Activated CD8-positive, alpha-beta T cell treated with anti-CD3 and anti-CD28 coated beads for 36 hours (primary cell): ENCODE measurements around the gene TMEM72. TPM values are rescaled to one million over a fixed set of nuclear protein-coding genes. Genes with fewer than 3 reads are reported as not detected.

Experiments used
- ATAC-seq: fragments of 200-7000 bp; cut with Tn5 transposase; one replicate; pipeline ENCODE4 v1.10.0; 2021; ENCODE audit warnings: mild to moderate bottlenecking, moderate library complexity
- CTCF ChIA-PET: fragments of 350-600 bp; sonication (Branson Sonifier 250); formaldehyde crosslinking; loops from one replicate; lab custom pipeline; 2021; ENCODE audit warnings: antibody characterized with exemption; lab: Charles Lee
- POLR2A ChIA-PET: fragments of 350-600 bp; sonication (Branson Sonifier 250); formaldehyde crosslinking; loops from one replicate; lab custom pipeline; 2021; ENCODE audit warnings: antibody characterized with exemption; lab: Charles Lee
- DNase-seq: peaks from one replicate; pipeline ENCODE4 v3.0.0-alpha.2; 2020
- H3K27ac Mint-ChIP-seq: one replicate; pipeline ENCODE4 v1.8.0; 2021; ENCODE audit warnings: mild to moderate bottlenecking, mixed read lengths
- H3K27me3 Mint-ChIP-seq: one replicate; pipeline ENCODE4 v1.8.0; 2021; ENCODE audit warnings: mixed read lengths
- H3K36me3 Mint-ChIP-seq: one replicate; pipeline ENCODE4 v1.8.0; 2021; ENCODE audit warnings: low read depth, mixed read lengths
- H3K4me1 Mint-ChIP-seq: one replicate; pipeline ENCODE4 v1.8.0; 2021; ENCODE audit warnings: low read depth, mixed read lengths
- H3K4me3 Mint-ChIP-seq: one replicate; pipeline ENCODE4 v1.8.0; 2021; ENCODE audit warnings: mild to moderate bottlenecking, moderate library complexity, mixed read lengths
- H3K9me3 Mint-ChIP-seq: one replicate; pipeline ENCODE4 v1.8.0; 2021; ENCODE audit warnings: mixed read lengths
- CTCF ChIP-seq: fragments of 200-600 bp; IDR thresholded peaks from one replicate; pipeline ENCODE4 v1.8.0; 2022; ENCODE audit warnings: antibody characterized with exemption, mild to moderate bottlenecking
- intact Hi-C: fragments of 100-400 bp; cut with micrococcal nuclease; formaldehyde crosslinking; loops from one replicate; pipeline ENCODE4 v1.10.0; 2022
- total RNA-seq, 2 experiments: library from RNA; stranded (reverse); gene quantifications; one replicate each; pipeline ENCODE4 v1.2.3, GENCODE V29; 2021

TMEM72 gene
- total RNA-seq, 2 experiments from 2014 or later, result not detected

- Mint-ChIP-seq H3K9me3 (no peaks in the 10 kb centered on the region), H3K27ac (no peak overlapping the region), H3K4me1 (peaks cover 3% of the 10 kb centered on the region), H3K36me3 (no peaks in the 10 kb centered on the region), H3K4me3 (no peak overlapping the region), H3K27me3 (no peaks in the 10 kb centered on the region)
- intact Hi-C loops, result no loop called here
- DNase-seq (no peak), ATAC-seq (no peak)
- POLR2A ChIA-PET, result no interaction called here
- TF ChIP-seq CTCF, result no peak
- CTCF ChIA-PET, result interaction anchor here (1.1 to 1.7 kb wide), 2 partner anchors 25 to 44 kb away, joined by 3 to 4 read pairs; no protein-coding TSS in a partner anchor
These were observed 2.9 kb upstream of the TMEM72 start for GRCh38 chr10:44908066-44908749.

- TF ChIP-seq CTCF, result no peak
- intact Hi-C loops, result no loop called here
- Mint-ChIP-seq H3K27me3 (no peaks in the 10 kb centered on the region), H3K4me3 (no peak overlapping the region), H3K4me1 (peaks cover 11% of the 10 kb centered on the region), H3K27ac (no peak overlapping the region), H3K9me3 (no peaks in the 10 kb centered on the region), H3K36me3 (no peaks in the 10 kb centered on the region)
- CTCF ChIA-PET, result interaction anchor here (1.7 kb wide), 1 partner anchor 45 kb away, joined by 4 read pairs; no protein-coding TSS in a partner anchor
- DNase-seq, result no peak
- POLR2A ChIA-PET, result no interaction called here
- ATAC-seq, result no peak
These were observed 2.1 kb upstream of the TMEM72 start for GRCh38 chr10:44908936-44909630.

- TF ChIP-seq CTCF, result no peak
- peaks cover 12% of the 10 kb centered on the region for H3K4me1 Mint-ChIP-seq
- H3K36me3 Mint-ChIP-seq, result no peaks in the 10 kb centered on the region
- H3K27me3 Mint-ChIP-seq, result no peaks in the 10 kb centered on the region
- ChIA-PET POLR2A (no interaction called here), CTCF (interaction anchor here (1.5 kb wide), 1 partner anchor 23 kb away, joined by 3 read pairs; no protein-coding TSS in a partner anchor)
- no peaks in the 10 kb centered on the region for H3K9me3 Mint-ChIP-seq
- no peak overlapping the region for H3K27ac Mint-ChIP-seq
- no peak overlapping the region for H3K4me3 Mint-ChIP-seq
- intact Hi-C loops, result no loop called here
- DNase-seq (no peak), ATAC-seq (no peak)
These were observed 1.2 kb upstream of the TMEM72 start for GRCh38 chr10:44909910-44910309.

GRCh38 chr10:44910602-44911001 is 535 bp upstream of the TMEM72 start:
- Mint-ChIP-seq H3K9me3 (no peaks in the 10 kb centered on the region), H3K4me3 (no peak overlapping the region), H3K36me3 (no peaks in the 10 kb centered on the region), H3K27ac (no peak overlapping the region), H3K27me3 (no peaks in the 10 kb centered on the region), H3K4me1 (peaks cover 12% of the 10 kb centered on the region)
- CTCF ChIA-PET, result interaction anchor here (1.5 kb wide), 1 partner anchor 22 kb away, joined by 3 read pairs; no protein-coding TSS in a partner anchor
- TF ChIP-seq CTCF, result no peak
- intact Hi-C loops, result no loop called here
- no peak for DNase-seq
- POLR2A ChIA-PET, result no interaction called here
- no peak for ATAC-seq

- ChIA-PET POLR2A (no interaction called here), CTCF (no interaction called here)
- DNase-seq (no peak), ATAC-seq (no peak)
- Mint-ChIP-seq H3K4me3 (no peak overlapping the region), H3K27ac (no peak overlapping the region), H3K36me3 (no peaks in the 10 kb centered on the region), H3K4me1 (peaks cover 12% of the 10 kb centered on the region), H3K9me3 (no peaks in the 10 kb centered on the region), H3K27me3 (no peaks in the 10 kb centered on the region)
- intact Hi-C loops, result no loop called here
- no peak for TF ChIP-seq CTCF
These were observed 814 bp downstream of the TMEM72 start for GRCh38 chr10:44911951-44912350.
